IPS-11a (cell line): ENCODE results near the gene KBTBD12.

Experiments used
- H3K4me3 ChIP-seq: one replicate; pipeline ENCODE4 v1.5.1; 2013; ENCODE audit warnings: low read depth, low read length, control low read depth

KBTBD12 gene

GRCh38 chr3:128009952-128010846, 95.2 kb downstream of the KBTBD12 start:
- no peak overlapping the region for H3K4me3 ChIP-seq

DNA sequence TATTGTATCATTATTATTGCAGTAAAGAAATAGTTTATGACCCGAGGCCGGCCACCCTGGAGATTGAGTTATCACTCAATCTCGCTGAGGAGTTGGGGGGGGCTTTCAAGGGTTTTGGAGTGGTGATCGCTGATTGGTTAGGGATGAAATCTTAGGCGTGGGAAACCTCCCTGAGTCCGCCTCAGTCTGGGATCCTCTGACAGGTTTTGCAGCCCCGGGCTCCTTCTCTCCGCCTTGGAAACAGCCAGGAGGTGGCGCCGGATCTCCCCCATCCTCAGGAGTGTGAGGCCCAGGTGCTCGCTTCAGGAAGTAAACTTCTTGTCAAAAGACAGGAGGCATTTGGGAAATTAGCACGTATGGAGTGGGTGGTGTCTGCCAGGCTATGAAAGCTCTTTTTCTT, 96.1 kb downstream of the KBTBD12 start:
- no peak overlapping the region for H3K4me3 ChIP-seq

- H3K4me3 ChIP-seq = no peak overlapping the region
Observed at GRCh38 chr3:128012050-128012449, 97.0 kb downstream of the KBTBD12 start.

- no peak overlapping the region for H3K4me3 ChIP-seq
Observed at GRCh38 chr3:128014548-128014947, 99.5 kb downstream of the KBTBD12 start.

DNA sequence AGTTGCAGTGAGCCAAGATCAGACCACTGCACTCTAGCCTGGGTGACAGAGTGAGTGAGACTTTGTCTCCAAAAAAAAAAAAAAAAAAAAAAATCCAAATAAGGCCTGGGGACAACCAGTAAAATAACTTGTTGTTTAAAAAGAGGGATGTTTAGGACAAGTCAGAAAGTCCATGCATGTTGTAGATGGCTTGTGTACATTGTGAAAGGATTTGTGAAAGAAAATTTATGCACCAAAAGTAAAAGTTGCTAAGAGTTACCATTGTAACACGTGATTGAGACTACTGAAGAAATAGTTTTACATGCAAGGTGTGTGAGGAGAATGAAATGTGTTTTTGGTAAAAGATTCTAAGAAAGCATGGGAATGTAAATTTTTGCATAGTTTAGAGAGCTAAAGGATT, 101.5 kb downstream of the KBTBD12 start:
- H3K4me3 ChIP-seq = no peak overlapping the region

DNA sequence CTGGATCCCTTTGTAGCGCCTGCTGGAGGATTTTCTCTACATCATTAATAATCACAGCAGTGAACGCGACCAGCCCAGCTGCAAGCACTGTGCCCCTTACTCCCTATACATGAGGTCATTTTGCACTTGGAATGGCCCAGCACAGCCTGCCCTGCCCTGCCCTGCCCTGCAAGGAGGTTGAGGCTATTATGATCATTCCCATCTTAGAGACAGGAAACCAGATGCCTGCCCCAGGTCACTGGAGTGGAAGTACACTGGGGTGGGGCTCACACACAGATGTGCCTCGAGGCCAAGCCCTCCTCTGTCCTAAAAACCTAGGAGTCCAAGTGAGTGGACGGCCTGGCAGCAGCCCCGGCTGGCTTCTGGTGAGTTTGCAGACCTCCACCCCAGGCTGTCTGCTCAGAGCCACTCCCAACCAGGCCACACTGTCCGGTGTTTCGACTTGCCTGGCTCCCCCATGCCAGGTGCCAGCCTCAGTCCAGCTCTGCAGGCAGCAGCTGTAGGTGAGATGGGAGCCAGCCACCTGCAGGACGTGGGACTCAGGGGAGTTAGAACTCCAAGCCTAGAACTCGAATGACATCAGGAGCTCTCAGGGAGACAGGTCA, 106.8 kb downstream of the KBTBD12 start:
- H3K4me3 ChIP-seq = no peak overlapping the region

GRCh38 chr3:128033102-128033501, 118.1 kb downstream of the KBTBD12 start:
- H3K4me3 ChIP-seq = no peak overlapping the region

DNA sequence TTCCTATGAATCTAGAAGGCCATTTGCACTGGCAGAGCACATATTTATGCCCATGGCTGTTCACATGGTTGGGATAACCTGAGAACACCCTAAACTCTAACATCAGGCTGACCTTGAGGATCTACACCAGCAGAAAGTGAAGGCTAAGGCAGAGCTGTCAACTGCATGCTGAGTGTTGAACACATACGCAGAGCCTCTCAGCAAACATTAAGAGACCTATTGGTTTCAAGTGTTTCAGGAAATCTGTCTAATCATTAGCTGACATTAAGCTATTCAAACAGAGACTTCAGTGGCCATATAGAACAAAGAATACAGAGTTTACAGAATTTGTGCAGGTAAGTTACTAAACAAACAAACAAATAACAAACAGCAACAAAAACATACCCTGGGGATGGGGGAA, 121.1 kb downstream of the KBTBD12 start:
- no peak overlapping the region for H3K4me3 ChIP-seq
